Testis (tissue), 2 donors: ENCODE data around the gene SLC4A5.

Experiments used
- POLR2A ChIP-seq: fragments of 450-650 bp; IDR thresholded peaks from one replicate; pipeline ENCODE4 v1.6.1; 2017; ENCODE audit warnings: antibody characterized with exemption, mild to moderate bottlenecking, moderate library complexity
- TF ChIP-seq, protein P1 (sequence below), 3 experiments: fragments of 450-650 bp in 2 of 3; fragments of 200-600 bp in 1 of 3; sonication (generic) in 1 of 3; IDR thresholded peaks; one replicate each; pipeline ENCODE4 v1.5.1; 2016 to 2019; ENCODE audit warnings: antibody characterized with exemption in 3 of 3, mild to moderate bottlenecking in 2 of 3, moderate library complexity in 1 of 3

DNA sequence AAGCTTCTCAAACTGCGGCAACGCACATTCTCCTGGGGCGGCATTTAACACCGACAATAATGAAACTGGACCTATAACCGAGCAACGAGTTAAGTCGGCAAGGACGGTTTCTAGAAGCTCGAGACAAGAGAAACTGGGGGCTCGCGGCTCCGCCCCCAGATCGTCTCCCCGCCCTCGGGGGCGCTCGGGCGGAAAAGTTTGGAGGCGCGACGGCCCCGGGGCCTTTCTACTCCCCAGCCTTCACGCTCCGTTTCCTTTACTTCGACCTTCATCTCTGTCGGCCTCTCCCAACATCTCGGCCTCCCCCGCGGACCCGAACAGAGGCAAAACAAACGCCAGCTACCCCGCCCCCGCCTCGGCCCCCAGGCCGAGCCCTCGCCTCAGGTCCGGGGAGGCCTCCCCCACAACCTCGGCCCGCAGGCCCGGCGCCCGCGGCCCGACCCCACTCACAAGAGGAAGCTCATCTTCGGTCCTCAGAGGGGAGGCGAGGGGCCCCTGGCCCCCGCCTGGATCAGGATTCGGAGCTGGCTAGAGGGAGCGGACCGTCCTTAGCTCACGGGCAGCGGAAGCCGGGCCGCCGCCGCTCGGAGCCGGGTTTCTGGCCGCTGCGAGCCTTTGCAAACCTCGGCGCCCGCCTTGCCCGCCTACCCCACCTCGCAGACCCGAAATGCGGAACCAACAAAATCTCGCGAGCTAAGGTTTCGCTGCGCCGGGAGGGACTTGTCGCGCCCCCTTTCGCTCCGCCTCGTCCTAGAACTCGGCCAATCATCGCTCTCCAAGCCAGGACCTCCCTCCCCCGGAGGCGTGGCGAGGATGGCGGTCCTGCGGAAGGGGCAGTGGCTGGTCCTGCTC, 164.8 kb downstream of the SLC4A5 start, which contains the start of gene MOB1A:
- TF ChIP-seq, protein P1, sequence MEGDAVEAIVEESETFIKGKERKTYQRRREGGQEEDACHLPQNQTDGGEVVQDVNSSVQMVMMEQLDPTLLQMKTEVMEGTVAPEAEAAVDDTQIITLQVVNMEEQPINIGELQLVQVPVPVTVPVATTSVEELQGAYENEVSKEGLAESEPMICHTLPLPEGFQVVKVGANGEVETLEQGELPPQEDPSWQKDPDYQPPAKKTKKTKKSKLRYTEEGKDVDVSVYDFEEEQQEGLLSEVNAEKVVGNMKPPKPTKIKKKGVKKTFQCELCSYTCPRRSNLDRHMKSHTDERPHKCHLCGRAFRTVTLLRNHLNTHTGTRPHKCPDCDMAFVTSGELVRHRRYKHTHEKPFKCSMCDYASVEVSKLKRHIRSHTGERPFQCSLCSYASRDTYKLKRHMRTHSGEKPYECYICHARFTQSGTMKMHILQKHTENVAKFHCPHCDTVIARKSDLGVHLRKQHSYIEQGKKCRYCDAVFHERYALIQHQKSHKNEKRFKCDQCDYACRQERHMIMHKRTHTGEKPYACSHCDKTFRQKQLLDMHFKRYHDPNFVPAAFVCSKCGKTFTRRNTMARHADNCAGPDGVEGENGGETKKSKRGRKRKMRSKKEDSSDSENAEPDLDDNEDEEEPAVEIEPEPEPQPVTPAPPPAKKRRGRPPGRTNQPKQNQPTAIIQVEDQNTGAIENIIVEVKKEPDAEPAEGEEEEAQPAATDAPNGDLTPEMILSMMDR (IDR thresholded peaks at IDR 0.05), result peak in 1 of 3 experiments; percentile 22
- TF ChIP-seq POLR2A, result peak; percentile 52
